Activated CD8-positive, alpha-beta memory T cell treated with anti-CD3 and anti-CD28 coated beads, Interleukin-2, amount 10 ng/mL, durations not matched to agents 7 days and 5 days (primary cell): ENCODE data around the gene UBE2E2. TPM values are rescaled to one million over a fixed set of nuclear protein-coding genes. Genes with fewer than 3 reads are reported as not detected.

ENCODE experiments used
- ATAC-seq: fragments of 150-1000 bp; cut with Tn5 transposase; one replicate; pipeline ENCODE4 v1.10.0; 2021; ENCODE audit warnings: moderate library complexity
- CTCF ChIA-PET: fragments of 350-600 bp; sonication (Branson Sonifier 250); formaldehyde crosslinking; loops from one replicate; lab custom pipeline; 2021; ENCODE audit warnings: antibody characterized with exemption; lab: Charles Lee
- DNase-seq: peaks from one replicate; pipeline ENCODE4 v3.0.0-alpha.2; 2020
- H3K27ac Mint-ChIP-seq: one replicate; pipeline ENCODE4 v1.8.0; 2021; ENCODE audit warnings: mild to moderate bottlenecking, mixed read lengths
- H3K27me3 Mint-ChIP-seq: one replicate; pipeline ENCODE4 v1.8.0; 2021; ENCODE audit warnings: mixed read lengths
- H3K36me3 Mint-ChIP-seq: one replicate; pipeline ENCODE4 v1.8.0; 2021; ENCODE audit warnings: mild to moderate bottlenecking, mixed read lengths
- H3K4me1 Mint-ChIP-seq: one replicate; pipeline ENCODE4 v1.8.0; 2021; ENCODE audit warnings: mixed read lengths
- H3K4me3 Mint-ChIP-seq: one replicate; pipeline ENCODE4 v1.8.0; 2021; ENCODE audit warnings: mild to moderate bottlenecking, moderate library complexity, mixed read lengths
- H3K9me3 Mint-ChIP-seq: one replicate; pipeline ENCODE4 v1.8.0; 2022; ENCODE audit warnings: low read depth, mixed read lengths
- total RNA-seq, 2 experiments: library from RNA; stranded (reverse); gene quantifications; one replicate each; pipeline ENCODE4 v1.2.3, GENCODE V29; 2021

UBE2E2 gene
- total RNA-seq, 2 experiments from 2014 or later: 0.77 to 0.82 TPM

GRCh38 chr3:23546181-23546580 is 343.1 kb downstream of the UBE2E2 start:
- Mint-ChIP-seq H3K36me3 (no peaks in the 10 kb centered on the region), H3K4me1 (no peaks in the 10 kb centered on the region), H3K9me3 (no peaks in the 10 kb centered on the region), H3K27ac (no peak overlapping the region), H3K27me3 (no peaks in the 10 kb centered on the region), H3K4me3 (no peak overlapping the region)
- no peak for DNase-seq
- CTCF ChIA-PET: no interaction called here
- ATAC-seq: no peak

GRCh38 chr3:23547905-23548650 is 345.0 kb downstream of the UBE2E2 start:
- no peak for DNase-seq
- CTCF ChIA-PET: no interaction called here
- Mint-ChIP-seq H3K27ac (no peak overlapping the region), H3K9me3 (no peaks in the 10 kb centered on the region), H3K4me3 (no peak overlapping the region), H3K36me3 (no peaks in the 10 kb centered on the region), H3K27me3 (no peaks in the 10 kb centered on the region), H3K4me1 (no peaks in the 10 kb centered on the region)
- no peak for ATAC-seq

GRCh38 chr3:23548706-23549105 is 345.6 kb downstream of the UBE2E2 start:
- H3K9me3 Mint-ChIP-seq: no peaks in the 10 kb centered on the region
- DNase-seq: no peak
- ATAC-seq: no peak
- CTCF ChIA-PET: no interaction called here
- H3K27me3 Mint-ChIP-seq: no peaks in the 10 kb centered on the region
- no peaks in the 10 kb centered on the region for H3K36me3 Mint-ChIP-seq
- H3K27ac Mint-ChIP-seq: no peak overlapping the region
- H3K4me1 Mint-ChIP-seq: no peaks in the 10 kb centered on the region
- no peak overlapping the region for H3K4me3 Mint-ChIP-seq

GRCh38 chr3:23549148-23549910 is 346.2 kb downstream of the UBE2E2 start:
- CTCF ChIA-PET: no interaction called here
- Mint-ChIP-seq H3K4me3 (no peak overlapping the region), H3K36me3 (no peaks in the 10 kb centered on the region)

GRCh38 chr3:23550402-23550801 is 347.3 kb downstream of the UBE2E2 start:
- Mint-ChIP-seq H3K27me3 (no peaks in the 10 kb centered on the region), H3K27ac (no peak overlapping the region), H3K4me1 (no peaks in the 10 kb centered on the region), H3K4me3 (no peak overlapping the region), H3K36me3 (no peaks in the 10 kb centered on the region), H3K9me3 (no peaks in the 10 kb centered on the region)
- ATAC-seq (no peak), DNase-seq (no peak)
- CTCF ChIA-PET: no interaction called here

More at GRCh38 chr3:23549148-23549910, 346.2 kb downstream of the UBE2E2 start:
- Mint-ChIP-seq H3K27ac (no peak overlapping the region), H3K9me3 (no peaks in the 10 kb centered on the region), H3K4me1 (no peaks in the 10 kb centered on the region), H3K27me3 (no peaks in the 10 kb centered on the region)
- no peak for ATAC-seq
- no peak for DNase-seq

GRCh38 chr3:23552506-23552905 is 349.4 kb downstream of the UBE2E2 start:
- no peak overlapping the region for H3K27ac Mint-ChIP-seq
- ATAC-seq (no peak), DNase-seq (no peak)
- H3K36me3 Mint-ChIP-seq: no peaks in the 10 kb centered on the region
- H3K4me3 Mint-ChIP-seq: no peak overlapping the region
- H3K4me1 Mint-ChIP-seq: no peaks in the 10 kb centered on the region
- no peaks in the 10 kb centered on the region for H3K27me3 Mint-ChIP-seq
- H3K9me3 Mint-ChIP-seq: no peaks in the 10 kb centered on the region
- CTCF ChIA-PET: no interaction called here

- DNase-seq: no peak
- H3K4me3 Mint-ChIP-seq: no peak overlapping the region
- CTCF ChIA-PET: no interaction called here
- ATAC-seq: no peak
- no peak overlapping the region for H3K27ac Mint-ChIP-seq
- H3K9me3 Mint-ChIP-seq: no peaks in the 10 kb centered on the region
- no peaks in the 10 kb centered on the region for H3K36me3 Mint-ChIP-seq
- no peaks in the 10 kb centered on the region for H3K27me3 Mint-ChIP-seq
- no peaks in the 10 kb centered on the region for H3K4me1 Mint-ChIP-seq
Measured at GRCh38 chr3:23553353-23553752, 350.2 kb downstream of the UBE2E2 start.

GRCh38 chr3:23565041-23565775 is 362.1 kb downstream of the UBE2E2 start:
- ATAC-seq (no peak), DNase-seq (no peak)
- no peaks in the 10 kb centered on the region for H3K4me1 Mint-ChIP-seq
- CTCF ChIA-PET: no interaction called here
- H3K36me3 Mint-ChIP-seq: no peaks in the 10 kb centered on the region
- no peak overlapping the region for H3K4me3 Mint-ChIP-seq
- no peaks in the 10 kb centered on the region for H3K9me3 Mint-ChIP-seq
- H3K27me3 Mint-ChIP-seq: no peaks in the 10 kb centered on the region
- no peak overlapping the region for H3K27ac Mint-ChIP-seq

GRCh38 chr3:23566499-23566898 is 363.4 kb downstream of the UBE2E2 start:
- ATAC-seq: no peak
- Mint-ChIP-seq H3K36me3 (no peaks in the 10 kb centered on the region), H3K27ac (no peak overlapping the region), H3K9me3 (no peaks in the 10 kb centered on the region), H3K4me3 (no peak overlapping the region), H3K27me3 (no peaks in the 10 kb centered on the region), H3K4me1 (no peaks in the 10 kb centered on the region)
- DNase-seq: no peak
- CTCF ChIA-PET: no interaction called here

GRCh38 chr3:23567917-23568316 is 364.8 kb downstream of the UBE2E2 start:
- Mint-ChIP-seq H3K4me3 (no peak overlapping the region), H3K36me3 (no peaks in the 10 kb centered on the region), H3K4me1 (no peaks in the 10 kb centered on the region), H3K9me3 (no peaks in the 10 kb centered on the region), H3K27ac (no peak overlapping the region), H3K27me3 (no peaks in the 10 kb centered on the region)
- CTCF ChIA-PET: no interaction called here
- no peak for ATAC-seq
- no peak for DNase-seq

- Mint-ChIP-seq H3K9me3 (no peaks in the 10 kb centered on the region), H3K4me3 (no peak overlapping the region), H3K27me3 (no peaks in the 10 kb centered on the region), H3K27ac (no peak overlapping the region), H3K36me3 (no peaks in the 10 kb centered on the region), H3K4me1 (no peaks in the 10 kb centered on the region)
- ATAC-seq (no peak), DNase-seq (no peak)
- CTCF ChIA-PET: no interaction called here
Measured at GRCh38 chr3:23573827-23574226, 370.7 kb downstream of the UBE2E2 start.

GRCh38 chr3:23574822-23575315 is 371.7 kb downstream of the UBE2E2 start:
- CTCF ChIA-PET: no interaction called here
- Mint-ChIP-seq H3K27ac (no peak overlapping the region), H3K27me3 (no peaks in the 10 kb centered on the region), H3K36me3 (no peaks in the 10 kb centered on the region), H3K9me3 (no peaks in the 10 kb centered on the region), H3K4me1 (no peaks in the 10 kb centered on the region), H3K4me3 (no peak overlapping the region)
- ATAC-seq (no peak), DNase-seq (no peak)

GRCh38 chr3:23575697-23576096 is 372.6 kb downstream of the UBE2E2 start:
- CTCF ChIA-PET: no interaction called here
- H3K36me3 Mint-ChIP-seq: no peaks in the 10 kb centered on the region
- DNase-seq: no peak
- no peaks in the 10 kb centered on the region for H3K4me1 Mint-ChIP-seq
- H3K27ac Mint-ChIP-seq: no peak overlapping the region
- ATAC-seq: no peak
- H3K27me3 Mint-ChIP-seq: no peaks in the 10 kb centered on the region
- no peak overlapping the region for H3K4me3 Mint-ChIP-seq
- H3K9me3 Mint-ChIP-seq: no peaks in the 10 kb centered on the region
